ENCODE data around the gene NTMT2. TPM values are rescaled to one million over a fixed set of nuclear protein-coding genes. Genes with fewer than 3 reads are reported as not detected.

NTMT2 gene
- total and polyA plus RNA-seq, 2 of the 8 experiments (the other 6 are each of a cell fraction or from before 2014, with no cell fraction given) = 0.38 TPM; not detected in 1

GRCh38 chr1:170140371-170140770 lies 5.4 kb upstream of the NTMT2 start:
- H2BK20ac ChIP-seq (ENCODE audit: low read length) = no peak overlapping the region
- no peak overlapping the region for H4K91ac ChIP-seq (replicated peaks; ENCODE audit: insufficient read length, low read length)
- no peaks in the 10 kb centered on the region for H3K79me1 ChIP-seq (ENCODE audit: low read depth, low read length)
- no peak overlapping the region for H2BK120ac ChIP-seq (replicated peaks; ENCODE audit: low read depth, low read length)
- H2BK5ac ChIP-seq (ENCODE audit: low read depth, low read length) = no peak overlapping the region
- no peak for DNase-seq (ENCODE audit: low read depth in 1 of 2, low spot score in 2 of 2)
- H3K4me3 ChIP-seq (ENCODE audit: extremely low read depth in 1 of 4, insufficient read depth in 2 of 4, low read depth in 3 of 4, low read length in 4 of 4) = no peak overlapping the region
- 85% methylated on average over 2 of the region's 2 CpGs; no CpG with 5 or more reads in 1 of the 2 experiments for WGBS, 2 experiments (ENCODE audit: extremely low coverage in 1 of 2, insufficient coverage in 1 of 2, insufficient read length in 1 of 2, insufficient replicate concordance in 2 of 2, low coverage in 1 of 2, low lambda C conversion rate in 2 of 2, missing lambda C conversion rate in 1 of 2)
- H3K36me3 ChIP-seq (ENCODE audit: control insufficient read depth in 2 of 4, insufficient read depth in 4 of 4, low read length in 3 of 4) = no peaks in the 10 kb centered on the region
- H3K27me3 ChIP-seq (replicated peaks in 1 of 4; ENCODE audit: control insufficient read depth in 3 of 4, extremely low read depth in 1 of 4, insufficient read depth in 3 of 4, low read length in 3 of 4) = peaks cover 1 to 12% (median 7%) of the 10 kb centered on the region in 4 experiments
- no peaks in the 10 kb centered on the region for H3K23me2 ChIP-seq (ENCODE audit: low read depth, low read length)
- H4K5ac ChIP-seq (ENCODE audit: insufficient read length, low read depth, low read length) = no peak overlapping the region
- no peak overlapping the region for H3K4ac ChIP-seq (replicated peaks; ENCODE audit: insufficient read length, low read depth, low read length)
- no peak overlapping the region for H3K23ac ChIP-seq (ENCODE audit: insufficient read length)
- H4K8ac ChIP-seq (ENCODE audit: extremely low read depth, insufficient read depth, low read length) = no peak overlapping the region
- no peak overlapping the region for H3K4me2 ChIP-seq (ENCODE audit: insufficient read depth in 1 of 2, low read depth in 2 of 2, low read length in 2 of 2)
- no peak overlapping the region for H3K56ac ChIP-seq (replicated peaks; ENCODE audit: insufficient read length, low read depth, low read length)
- H3K14ac ChIP-seq (ENCODE audit: insufficient read length) = no peak overlapping the region
- no peaks in the 10 kb centered on the region for H3K79me2 ChIP-seq (ENCODE audit: control insufficient read depth in 1 of 2, insufficient read depth in 2 of 2, low read length in 2 of 2)
- no peak overlapping the region for H2AFZ ChIP-seq (ENCODE audit: low read length)
- H3K27ac ChIP-seq (ENCODE audit: low read depth, low read length) = no peak overlapping the region
- H2AK5ac ChIP-seq (ENCODE audit: low read depth, low read length) = no peak overlapping the region
- H2BK15ac ChIP-seq (ENCODE audit: low read length) = no peak overlapping the region
- H3K9me3 ChIP-seq (ENCODE audit: insufficient read depth in 2 of 2, low read depth in 1 of 2, low read length in 1 of 2) = no peaks in the 10 kb centered on the region
- H4K20me1 ChIP-seq (replicated peaks in 1 of 2; ENCODE audit: control insufficient read depth in 1 of 2, insufficient read depth in 2 of 2, low read length in 2 of 2) = no peaks in the 10 kb centered on the region
- ChIA-PET CTCF (ENCODE audit: partially characterized antibody) (no interaction called here), POLR2A (ENCODE audit: partially characterized antibody) (no interaction called here)
- H3K4me1 ChIP-seq (replicated peaks in 1 of 4; ENCODE audit: control insufficient read depth in 3 of 4, insufficient read depth in 4 of 4, low read length in 3 of 4) = peaks cover 0 to 3% (median 2%) of the 10 kb centered on the region in 4 experiments; a peak in 4 of 7 replicates
- no peak overlapping the region for H2BK12ac ChIP-seq (ENCODE audit: low read depth, low read length)
- no peak for FAIRE-seq
- no peak overlapping the region for H3K18ac ChIP-seq (ENCODE audit: extremely low read depth, low read length)
- H3K9ac ChIP-seq (replicated peaks in 1 of 4; ENCODE audit: extremely low read depth in 1 of 4, low read depth in 3 of 4, low read length in 3 of 4) = no peak overlapping the region
- TF ChIP-seq SIN3A (conservative IDR thresholded peaks at IDR 0.05 in 1 of 2, IDR thresholded peaks at IDR 0.05 in 1 of 2; ENCODE audit: low read depth in 1 of 2, low read length in 2 of 2) (no peak), GTF2F1 (IDR thresholded peaks at IDR 0.05; ENCODE audit: borderline replicate concordance, low read depth, low read length) (no peak), CBX8 (IDR thresholded peaks at IDR 0.05; ENCODE audit: borderline replicate concordance, low read depth, low read length) (no peak), SP1 (IDR thresholded peaks at IDR 0.05; ENCODE audit: low read depth, low read length) (no peak), JUN (IDR thresholded peaks at IDR 0.05; ENCODE audit: low read depth, low read length) (no peak), POLR2AphosphoS5 (IDR thresholded peaks at IDR 0.05; ENCODE audit: low read depth, low read length) (no peak), USF2 (IDR thresholded peaks at IDR 0.05; ENCODE audit: low read length) (no peak), RAD21 (IDR thresholded peaks at IDR 0.05 in 1 of 2, conservative IDR thresholded peaks at IDR 0.05 in 1 of 2; ENCODE audit: low read depth in 2 of 2, low read length in 2 of 2) (no peak), FOSL1 (IDR thresholded peaks at IDR 0.05; ENCODE audit: insufficient read depth, low read depth, low read length) (no peak), CHD2 (IDR thresholded peaks at IDR 0.05; ENCODE audit: low read length) (no peak), TAF1 (IDR thresholded peaks at IDR 0.05; ENCODE audit: low read depth, low read length) (no peak)
- TF ChIP-seq, protein P1, sequence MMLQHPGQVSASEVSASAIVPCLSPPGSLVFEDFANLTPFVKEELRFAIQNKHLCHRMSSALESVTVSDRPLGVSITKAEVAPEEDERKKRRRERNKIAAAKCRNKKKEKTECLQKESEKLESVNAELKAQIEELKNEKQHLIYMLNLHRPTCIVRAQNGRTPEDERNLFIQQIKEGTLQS (IDR thresholded peaks at IDR 0.05; ENCODE audit: insufficient read depth, low read depth, low read length) = no peak
- TF ChIP-seq, protein P2, sequence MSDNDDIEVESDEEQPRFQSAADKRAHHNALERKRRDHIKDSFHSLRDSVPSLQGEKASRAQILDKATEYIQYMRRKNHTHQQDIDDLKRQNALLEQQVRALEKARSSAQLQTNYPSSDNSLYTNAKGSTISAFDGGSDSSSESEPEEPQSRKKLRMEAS (IDR thresholded peaks at IDR 0.05) = no peak
